ENCODE measurements around the gene GNAL. TPM values are rescaled to one million over a fixed set of nuclear protein-coding genes. Genes with fewer than 3 reads are reported as not detected.
A peak's percentile ranks its signal among the peaks of the same experiment; 100 is the strongest.

The GNAL gene
- total and polyA plus RNA-seq, 4 donors = 0.15 to 0.92 (median 0.72) TPM

GRCh38 chr18:11902522-11903292, 213.6 kb downstream of the GNAL start:
- TF ChIP-seq JUND (IDR thresholded peaks at IDR 0.05) (no peak), SP1 (IDR thresholded peaks at IDR 0.05) (no peak), EGR1 (IDR thresholded peaks at IDR 0.05; ENCODE audit: low read depth in 2 of 2) (no peak), MAX (IDR thresholded peaks at IDR 0.05) (no peak), YY1 (IDR thresholded peaks at IDR 0.05) (no peak), FOXA2 (IDR thresholded peaks at IDR 0.05) (no peak), CTCF (IDR thresholded peaks at IDR 0.05; ENCODE audit: low read depth, low read length, missing input control) (no peak), RAD21 (IDR thresholded peaks at IDR 0.05) (no peak), FOXA1 (IDR thresholded peaks at IDR 0.05) (no peak), HNF4G (IDR thresholded peaks at IDR 0.05) (no peak)
- no peak overlapping the region for H3K4me3 ChIP-seq (ENCODE audit: low read depth in 1 of 3, low read length in 3 of 3)
- no peak overlapping the region for H3K27ac ChIP-seq (ENCODE audit: low read depth in 1 of 2, low read length in 2 of 2)
- peaks cover 7 to 20% (median 17%) of the 10 kb centered on the region in 4 donors for H3K4me1 ChIP-seq (ENCODE audit: control insufficient read depth in 4 of 4, insufficient read depth in 4 of 4, low read length in 3 of 4)
- peaks cover 3 to 17% (median 12%) of the 10 kb centered on the region in 4 donors for H3K36me3 ChIP-seq (ENCODE audit: control insufficient read depth in 4 of 4, insufficient read depth in 3 of 4, low read depth in 1 of 4, low read length in 3 of 4)
- H3K27me3 ChIP-seq (ENCODE audit: control insufficient read depth in 4 of 4, insufficient read depth in 4 of 4, low read length in 3 of 4) = no peaks in the 10 kb centered on the region
- H3K9ac ChIP-seq (ENCODE audit: low read depth in 1 of 2, low read length in 2 of 2) = no peak overlapping the region
- H3K9me3 ChIP-seq (ENCODE audit: control insufficient read depth in 4 of 4, low read length in 3 of 4) = no peaks in the 10 kb centered on the region
- 83% methylated on average over 7 of the region's 7 CpGs for WGBS
- no peak for DNase-seq (ENCODE audit: low spot score)

GRCh38 chr18:11905613-11906012, 216.5 kb downstream of the GNAL start:
- Histone ChIP-seq H3K27me3 (ENCODE audit: control insufficient read depth in 4 of 4, insufficient read depth in 4 of 4, low read length in 3 of 4) (no peaks in the 10 kb centered on the region), H3K36me3 (ENCODE audit: control insufficient read depth in 4 of 4, insufficient read depth in 3 of 4, low read depth in 1 of 4, low read length in 3 of 4) (peaks cover 3 to 17% (median 10%) of the 10 kb centered on the region in 4 donors), H3K9ac (ENCODE audit: low read depth in 1 of 2, low read length in 2 of 2) (no peak overlapping the region), H3K4me1 (ENCODE audit: control insufficient read depth in 4 of 4, insufficient read depth in 4 of 4, low read length in 3 of 4) (peaks cover 7 to 27% (median 18%) of the 10 kb centered on the region in 4 donors), H3K27ac (ENCODE audit: low read depth in 1 of 2, low read length in 2 of 2) (peak overlapping the region; percentile 4 to 58), H3K4me3 (ENCODE audit: low read depth in 1 of 3, low read length in 3 of 3) (peak overlapping the region in 1 of 3 donors; percentile 8), H3K9me3 (ENCODE audit: control insufficient read depth in 4 of 4, low read length in 3 of 4) (no peaks in the 10 kb centered on the region)
- TF ChIP-seq FOXA1 (IDR thresholded peaks at IDR 0.05) (no peak), EGR1 (IDR thresholded peaks at IDR 0.05; ENCODE audit: low read depth in 2 of 2) (no peak), SP1 (IDR thresholded peaks at IDR 0.05) (no peak), TAF1 (conservative IDR thresholded peaks at IDR 0.05) (no peak), GABPA (IDR thresholded peaks at IDR 0.05 in 1 of 2, conservative IDR thresholded peaks at IDR 0.05 in 1 of 2) (no peak), ZBTB33 (IDR thresholded peaks at IDR 0.05) (no peak), FOXA2 (IDR thresholded peaks at IDR 0.05) (no peak), JUND (IDR thresholded peaks at IDR 0.05) (no peak), RAD21 (IDR thresholded peaks at IDR 0.05) (no peak), HNF4G (IDR thresholded peaks at IDR 0.05) (no peak), REST (IDR thresholded peaks at IDR 0.05) (no peak)
- 65% methylated on average over 4 of the region's 4 CpGs for WGBS
- no peak for DNase-seq (ENCODE audit: low spot score)

Data from liver (tissue), 9 donors.